ENCODE results near the gene CEPT1. TPM values are rescaled to one million over a fixed set of nuclear protein-coding genes. Genes with fewer than 3 reads are reported as not detected.
A peak's percentile ranks its signal among the peaks of the same experiment; 100 is the strongest.

CEPT1 gene
- total and polyA plus RNA-seq, 8 donors, result 4.6 to 71.4 (median 13.5) TPM

DNA sequence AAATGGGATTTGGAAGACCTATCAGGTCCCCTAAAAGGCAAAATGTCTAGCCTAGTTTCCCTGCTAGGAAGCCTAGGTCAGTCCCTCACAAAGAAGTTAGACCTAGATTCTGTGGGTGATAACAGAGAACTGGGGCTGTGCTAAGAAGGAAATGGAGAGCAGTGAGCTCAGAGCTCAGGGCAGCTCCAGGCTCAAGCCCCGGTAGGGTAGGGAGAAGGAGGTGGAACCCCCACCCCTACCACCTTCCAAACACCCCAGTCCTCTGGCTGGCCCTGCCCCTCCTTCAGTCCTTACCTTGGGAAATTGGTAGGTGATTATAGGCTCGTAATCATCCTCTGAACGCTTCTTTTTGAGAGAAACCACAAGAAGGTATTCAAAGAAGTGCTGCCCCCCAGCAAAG lies 59.3 kb downstream of the CEPT1 start:
- Histone ChIP-seq H3K36me3 (peaks cover 26 to 46% (median 38%) of the 10 kb centered on the region in 4 donors), H3K4me1 (peaks cover 53 to 92% (median 69%) of the 10 kb centered on the region in 4 donors), H3K27ac (peak overlapping the region; percentile 73 to 97 (median 93)), H3K9me3 (no peaks in the 10 kb centered on the region), H3K4me3 (peak overlapping the region; percentile 23 to 40 (median 33)), H3K27me3 (peaks cover 0 to 15% (median 0%) of the 10 kb centered on the region in 3 donors)
- intact Hi-C loops (cut with DNase I; ENCODE audit: low total_unique reads), result no loop called here
- DNase-seq, result no peak
- WGBS, 5 donors, result 77 to 100% (median 81%) methylated on average over 3 of the region's 3 CpGs
- no peak for TF ChIP-seq CTCF (IDR thresholded peaks at IDR 0.05)
- no peak for TF ChIP-seq POLR2A (IDR thresholded peaks at IDR 0.05)
- TF ChIP-seq EP300 (IDR thresholded peaks at IDR 0.05), result no peak

DNA sequence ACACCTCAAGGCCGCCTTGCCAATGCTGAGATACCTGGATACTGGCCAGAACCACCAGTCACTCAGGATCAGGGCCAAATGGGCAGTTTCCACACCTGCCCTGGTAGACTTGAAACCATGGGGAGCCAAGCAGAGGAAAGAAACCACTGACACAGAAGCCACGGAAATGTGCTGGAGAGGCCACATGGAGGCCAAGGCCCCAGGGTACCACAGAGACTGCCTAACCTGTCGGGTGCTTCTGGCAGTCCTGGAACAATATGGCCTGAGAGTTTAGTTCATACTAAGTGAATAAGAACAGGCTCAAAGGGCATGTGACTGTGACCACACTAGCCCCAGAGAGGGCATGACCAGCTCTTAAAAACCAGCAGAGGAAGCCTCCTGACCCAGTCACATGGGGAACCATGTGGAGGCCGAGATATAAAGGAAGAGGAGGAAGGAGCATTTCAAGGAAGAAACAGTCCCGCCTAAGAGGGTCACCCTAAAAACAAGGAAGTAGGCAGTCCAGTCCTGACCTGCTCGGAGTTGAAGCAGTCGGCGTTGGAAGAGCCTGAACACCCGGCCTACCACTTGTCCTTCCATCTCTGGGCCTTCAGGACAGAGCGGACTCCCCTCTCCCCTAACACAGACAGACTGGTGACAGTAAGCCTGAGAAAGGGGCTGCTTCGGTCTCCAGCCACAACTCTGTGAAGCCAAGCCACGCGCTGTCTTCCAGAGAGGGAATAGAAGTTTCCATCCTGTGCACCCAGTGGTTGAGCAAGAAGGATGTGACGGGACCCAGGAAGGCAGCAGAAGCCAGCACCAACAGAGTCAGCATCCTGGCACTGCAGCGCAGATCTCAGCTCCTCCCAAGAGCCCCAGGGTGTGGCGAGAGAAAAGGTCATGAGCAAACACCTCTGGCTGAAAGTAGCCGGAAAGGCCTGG lies 60.1 kb downstream of the CEPT1 start, which contains the start of gene DENND2D:
TSS of gene DENND2D (minus strand) at position 766 of the 921 bp plus-strand sequence. CDS start at position 579, 187 bp downstream.
- WGBS, 5 donors, result 37 to 63% (median 54%) methylated on average over 16 to 17 of the region's 17 CpGs
- Histone ChIP-seq H3K27ac (peak within 1 kb of the TSS; percentile 73 to 97 (median 93)), H3K4me3 (peak within 1 kb of the TSS; percentile 23 to 40 (median 33)), H3K4me1 (peaks cover 57 to 92% (median 69%) of the 10 kb centered on the region in 4 donors), H3K27me3 (peaks cover 0 to 21% (median 0%) of the 10 kb centered on the region in 3 donors), H3K36me3 (peaks cover 21 to 38% (median 31%) of the 10 kb centered on the region in 4 donors), H3K9me3 (no peaks in the 10 kb centered on the region)
- DNase-seq, result peak; percentile 70 to 88
- intact Hi-C loops (cut with DNase I; ENCODE audit: low total_unique reads), result no loop called here
- TF ChIP-seq CTCF (IDR thresholded peaks at IDR 0.05), result no peak
- TF ChIP-seq POLR2AphosphoS5 (IDR thresholded peaks at IDR 0.05), result peak in 2 of 3 donors; percentile 17 to 79
- peak in 1 of 4 donors; percentile 18 for TF ChIP-seq POLR2A (IDR thresholded peaks at IDR 0.05)

DNA sequence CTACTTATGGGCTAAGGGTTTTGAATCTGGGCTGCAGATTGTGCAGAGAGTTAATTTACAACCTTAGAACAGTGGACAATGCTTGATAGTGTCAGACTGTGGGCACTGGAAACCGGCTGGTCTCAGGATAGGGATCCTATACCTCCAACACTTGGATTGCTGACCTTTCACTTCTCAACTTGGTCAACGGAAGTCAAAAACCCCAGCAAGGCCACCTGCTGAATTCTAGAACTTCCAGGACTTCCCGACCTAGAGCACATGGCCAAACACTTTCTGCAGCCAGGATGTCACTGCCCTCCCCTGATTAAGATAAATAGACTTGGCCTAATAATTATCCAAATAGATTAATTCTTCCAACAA lies 60.8 kb downstream of the CEPT1 start:
- intact Hi-C loops (cut with DNase I; ENCODE audit: low total_unique reads), result no loop called here
- 14 to 48% (median 33%) methylated on average over 3 of the region's 3 CpGs for WGBS, 5 donors
- DNase-seq, result no peak
- peak overlapping the region; percentile 73 to 97 (median 93) for H3K27ac ChIP-seq
- peak overlapping the region in 3 of 4 donors; percentile 23 to 40 (median 38) for H3K4me3 ChIP-seq
- H3K27me3 ChIP-seq, result peaks cover 0 to 21% (median 0%) of the 10 kb centered on the region in 3 donors
- H3K4me1 ChIP-seq, result peaks cover 52 to 92% (median 67%) of the 10 kb centered on the region in 4 donors
- no peaks in the 10 kb centered on the region for H3K9me3 ChIP-seq
- peaks cover 17 to 31% (median 25%) of the 10 kb centered on the region in 4 donors for H3K36me3 ChIP-seq
- no peak for TF ChIP-seq EP300 (IDR thresholded peaks at IDR 0.05)
- TF ChIP-seq POLR2AphosphoS5 (IDR thresholded peaks at IDR 0.05), result peak in 1 of 3 donors; percentile 2

DNA sequence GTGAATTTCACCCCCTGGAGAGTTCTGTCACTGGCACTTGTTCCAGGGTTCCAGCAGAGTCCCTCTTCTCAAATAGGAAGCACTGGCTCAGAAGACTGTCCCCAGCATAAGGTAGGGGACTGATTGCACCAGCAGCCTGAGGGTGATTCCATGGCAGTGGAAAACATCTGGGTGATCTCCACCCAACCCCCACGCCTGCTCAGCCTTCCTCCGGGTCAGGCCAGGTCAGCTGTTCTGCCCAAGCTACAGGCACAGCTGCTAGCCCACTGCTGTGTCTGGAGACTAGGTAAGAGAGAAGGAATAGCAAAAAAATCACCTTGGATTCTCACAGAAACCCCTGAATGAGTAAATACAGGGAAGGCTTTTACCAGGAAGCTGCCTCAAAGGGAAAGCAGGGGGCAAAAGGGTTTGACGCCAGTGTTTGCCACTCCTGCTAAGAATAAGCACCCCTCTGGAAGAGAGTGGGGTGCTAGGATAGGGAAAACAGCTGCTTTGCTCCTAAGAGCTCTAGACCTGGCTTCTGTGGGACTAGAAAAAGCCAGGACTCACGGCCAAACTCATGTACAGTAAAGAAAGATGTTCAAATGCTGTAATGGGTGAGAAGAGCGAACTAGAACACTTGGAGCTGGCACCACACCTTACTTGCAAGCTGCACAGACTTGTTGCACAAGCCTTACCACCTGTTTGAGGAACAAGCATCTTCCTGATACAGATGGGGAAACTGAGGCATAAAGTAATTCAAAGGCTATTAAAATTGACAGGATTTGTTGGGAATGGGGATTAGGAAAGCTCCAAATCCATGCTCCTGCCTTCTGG lies 61.5 kb downstream of the CEPT1 start:
- Histone ChIP-seq H3K27ac (peak overlapping the region; percentile 73 to 97 (median 93)), H3K27me3 (peaks cover 0 to 21% (median 0%) of the 10 kb centered on the region in 3 donors), H3K4me3 (peak overlapping the region in 1 of 4 donors; percentile 40), H3K4me1 (peaks cover 45 to 90% (median 66%) of the 10 kb centered on the region in 4 donors), H3K36me3 (peaks cover 13 to 24% (median 18%) of the 10 kb centered on the region in 4 donors), H3K9me3 (no peaks in the 10 kb centered on the region)
- intact Hi-C loops (cut with DNase I; ENCODE audit: low total_unique reads), result no loop called here
- TF ChIP-seq CTCF (IDR thresholded peaks at IDR 0.05) (no peak), EP300 (IDR thresholded peaks at IDR 0.05) (no peak), POLR2A (IDR thresholded peaks at IDR 0.05) (no peak), POLR2AphosphoS5 (IDR thresholded peaks at IDR 0.05) (no peak)
- WGBS, 5 donors, result 46 to 60% (median 49%) methylated on average over 5 of the region's 5 CpGs
- no peak for DNase-seq
